NCI-H2196 (cell line): Measurements from ENCODE around the gene CCL8.

Experiments
- DNase-seq: peaks from one replicate; lab custom pipeline; 2025; ENCODE audit not compliant: unreplicated experiment; lab: John Stamatoyannopoulos, UW

The CCL8 gene

DNA sequence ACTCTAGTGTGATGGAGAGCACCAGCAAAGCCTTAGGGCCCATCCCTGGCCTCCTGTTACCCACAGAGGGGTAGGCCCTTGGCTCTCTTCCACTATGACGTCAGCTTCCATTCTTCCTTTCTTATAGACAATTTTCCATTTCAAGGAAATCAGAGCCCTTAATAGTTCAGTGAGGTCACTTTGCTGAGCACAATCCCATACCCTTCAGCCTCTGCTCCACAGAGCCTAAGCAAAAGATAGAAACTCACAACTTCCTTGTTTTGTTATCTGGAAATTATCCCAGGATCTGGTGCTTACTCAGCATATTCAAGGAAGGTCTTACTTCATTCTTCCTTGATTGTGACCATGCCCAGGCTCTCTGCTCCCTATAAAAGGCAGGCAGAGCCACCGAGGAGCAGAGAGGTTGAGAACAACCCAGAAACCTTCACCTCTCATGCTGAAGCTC lies at the start of gene CCL8:
CCL8 (plus strand) TSS at position 397 of the 445 bp plus-strand sequence. CDS start 67 bp downstream, outside the sequence.
- no peak for DNase-seq

DNA sequence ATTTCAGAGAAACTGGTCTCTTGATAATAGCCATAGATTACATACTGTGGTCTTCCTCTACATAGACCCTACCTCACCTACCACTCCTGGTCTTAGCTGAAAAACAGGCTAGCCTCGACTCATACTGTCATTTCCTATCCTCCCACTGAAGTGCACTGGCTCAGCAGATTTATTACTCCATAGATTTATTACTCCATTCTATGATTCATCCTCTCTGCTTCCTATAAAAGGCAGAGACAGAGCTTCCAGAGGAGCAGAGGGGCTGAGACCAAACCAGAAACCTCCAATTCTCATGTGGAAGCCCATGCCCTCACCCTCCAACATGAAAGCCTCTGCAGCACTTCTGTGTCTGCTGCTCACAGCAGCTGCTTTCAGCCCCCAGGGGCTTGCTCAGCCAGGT lies 49.3 kb upstream of the CCL8 start, which contains the start of gene CCL7:
CCL7 (plus strand) TSS at position 253 of the 400 bp plus-strand sequence; CDS start at position 323, 70 bp downstream.
- no peak for DNase-seq

DNA sequence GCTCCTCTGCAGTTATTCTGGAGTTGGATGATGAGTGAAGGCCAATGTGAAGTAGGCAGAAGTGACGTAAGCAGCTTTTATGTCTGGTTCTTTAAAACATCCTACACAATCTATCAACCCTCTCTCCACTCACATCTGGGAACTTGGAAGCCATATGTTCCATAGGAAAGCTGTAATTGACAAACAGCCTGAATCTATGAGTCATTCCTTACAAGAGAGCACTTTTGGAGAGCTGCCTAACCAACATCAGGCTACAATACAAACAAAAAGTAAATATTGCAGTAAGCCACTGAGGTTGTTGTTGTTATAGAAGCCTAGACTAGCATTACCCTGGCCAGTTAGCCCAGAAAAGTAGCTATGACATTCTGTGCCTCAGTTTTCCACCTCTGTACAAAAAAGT lies 43.4 kb upstream of the CCL8 start:
- no peak for DNase-seq

DNA sequence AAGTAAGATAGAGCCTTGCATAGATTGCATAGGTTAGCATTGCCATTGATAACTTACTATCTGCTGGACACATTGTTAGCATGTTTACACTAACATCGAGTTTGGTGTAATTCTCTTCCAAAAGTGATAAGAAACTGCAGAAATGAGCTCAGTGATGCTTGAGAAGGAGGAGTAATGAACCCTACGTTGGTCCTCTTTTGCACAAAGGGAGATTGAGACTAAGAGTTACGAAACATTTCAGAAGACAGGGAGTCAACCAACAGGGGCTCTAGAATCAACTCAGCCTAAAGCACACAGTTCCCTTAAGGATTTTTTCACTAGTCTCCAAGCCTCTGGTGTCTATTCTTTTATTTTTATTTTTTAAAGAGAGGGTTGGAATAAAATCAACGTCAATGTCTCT lies 42.4 kb upstream of the CCL8 start:
- DNase-seq: no peak

DNA sequence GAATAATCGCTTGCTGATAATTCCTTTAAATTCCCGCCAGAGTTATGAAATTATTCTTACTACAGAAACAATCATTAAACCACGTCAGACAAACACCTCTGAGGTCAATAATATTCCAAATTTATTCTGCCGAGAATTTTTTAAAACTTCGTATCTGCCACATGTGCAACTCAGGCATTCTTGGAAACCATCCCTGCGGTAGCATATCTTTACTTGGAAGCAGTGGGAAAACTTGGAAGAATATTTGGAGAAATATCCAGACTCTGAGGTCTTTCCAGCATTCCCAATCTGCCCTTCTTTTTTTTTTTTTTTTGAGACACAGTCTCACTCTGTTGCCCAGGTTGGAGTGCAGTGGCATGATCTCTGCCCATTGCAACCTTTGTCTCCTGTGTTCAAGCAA lies 35.7 kb upstream of the CCL8 start:
- DNase-seq: no peak

DNA sequence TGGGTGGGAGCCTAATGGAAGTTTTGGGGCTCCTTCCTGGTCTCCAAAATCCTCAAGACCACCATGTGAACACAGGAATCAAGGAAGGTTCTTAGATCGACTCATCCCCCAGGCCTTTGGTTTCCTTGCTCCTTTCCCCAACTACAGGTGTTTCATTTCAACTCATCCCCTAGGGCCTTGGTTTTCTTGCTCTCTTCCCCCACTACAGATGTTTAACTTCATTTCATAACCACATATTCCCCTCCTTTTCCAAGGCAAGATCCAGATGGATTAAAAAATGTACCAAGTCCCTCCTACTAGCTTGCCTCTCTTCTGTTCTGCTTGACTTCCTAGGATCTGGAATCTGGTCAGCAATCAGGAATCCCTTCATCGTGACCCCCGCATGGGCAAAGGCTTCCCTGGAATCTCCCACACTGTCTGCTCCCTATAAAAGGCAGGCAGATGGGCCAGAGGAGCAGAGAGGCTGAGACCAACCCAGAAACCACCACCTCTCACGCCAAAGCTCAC lies 33.9 kb upstream of the CCL8 start, which contains the start of gene CCL11:
CCL11 (plus strand) TSS at position 457 of the 507 bp plus-strand sequence. CDS start 67 bp downstream, outside the sequence.
- DNase-seq: no peak

DNA sequence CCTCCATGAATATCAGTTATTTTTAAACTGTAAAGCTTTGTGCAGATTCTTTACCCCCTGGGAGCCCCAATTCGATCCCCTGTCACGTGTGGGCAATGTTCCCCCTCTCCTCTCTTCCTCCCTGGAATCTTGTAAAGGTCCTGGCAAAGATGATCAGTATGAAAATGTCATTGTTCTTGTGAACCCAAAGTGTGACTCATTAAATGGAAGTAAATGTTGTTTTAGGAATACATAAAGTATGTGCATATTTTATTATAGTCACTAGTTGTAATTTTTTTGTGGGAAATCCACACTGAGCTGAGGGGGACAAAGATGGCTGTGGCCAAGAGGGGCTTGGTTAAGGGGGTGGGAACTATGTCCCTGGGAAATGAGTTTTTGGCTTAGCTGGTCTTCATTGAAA lies 31.4 kb upstream of the CCL8 start:
- DNase-seq: no peak

DNA sequence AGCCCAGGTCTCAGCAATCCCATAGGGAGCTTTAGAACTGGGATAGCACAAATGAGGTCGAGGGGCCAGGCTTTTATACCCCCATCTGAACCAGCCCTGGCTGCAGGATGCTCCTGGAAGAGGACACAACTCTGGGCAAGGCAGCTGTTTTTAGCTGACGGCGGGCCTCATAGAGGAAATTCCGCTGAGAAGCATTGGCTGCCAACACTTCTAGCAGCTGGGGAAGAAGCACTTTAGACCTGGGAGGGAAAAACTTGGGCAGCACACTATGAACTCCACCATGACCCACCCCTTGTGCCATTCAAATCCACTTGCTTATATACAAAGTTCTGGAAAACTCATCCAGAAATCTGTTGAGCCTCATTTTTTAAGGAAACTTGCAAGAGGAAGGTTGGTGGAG lies 28.6 kb upstream of the CCL8 start:
- no peak for DNase-seq

DNA sequence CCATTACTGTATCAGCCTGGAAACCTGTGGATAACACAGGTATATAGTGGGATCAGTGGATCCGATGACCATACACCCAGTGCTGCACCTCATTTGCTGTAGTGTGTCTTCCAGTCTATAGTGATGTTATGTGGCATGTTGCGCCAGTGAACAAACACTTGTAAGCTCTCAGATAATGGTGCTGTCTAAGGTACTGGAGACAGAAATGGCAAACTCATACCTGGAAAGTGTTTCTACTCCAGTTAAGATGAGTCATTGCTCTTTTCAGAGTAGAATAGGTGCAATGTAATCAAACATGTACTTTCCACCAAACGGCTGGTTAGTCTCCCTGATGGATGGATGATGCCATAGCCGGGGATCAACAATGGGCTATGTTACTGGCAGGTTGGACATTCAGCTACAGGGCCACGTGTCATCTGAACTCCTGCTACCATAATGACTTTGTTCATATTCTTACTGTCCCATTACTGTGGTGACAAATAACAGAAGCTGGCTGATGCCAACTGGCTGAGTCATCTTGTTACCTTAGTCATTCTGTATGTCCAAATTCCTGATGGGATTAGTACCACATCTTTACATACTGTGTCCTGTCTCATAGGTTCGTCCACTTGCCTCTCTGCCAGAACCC lies 27.4 kb upstream of the CCL8 start:
- no peak for DNase-seq

DNA sequence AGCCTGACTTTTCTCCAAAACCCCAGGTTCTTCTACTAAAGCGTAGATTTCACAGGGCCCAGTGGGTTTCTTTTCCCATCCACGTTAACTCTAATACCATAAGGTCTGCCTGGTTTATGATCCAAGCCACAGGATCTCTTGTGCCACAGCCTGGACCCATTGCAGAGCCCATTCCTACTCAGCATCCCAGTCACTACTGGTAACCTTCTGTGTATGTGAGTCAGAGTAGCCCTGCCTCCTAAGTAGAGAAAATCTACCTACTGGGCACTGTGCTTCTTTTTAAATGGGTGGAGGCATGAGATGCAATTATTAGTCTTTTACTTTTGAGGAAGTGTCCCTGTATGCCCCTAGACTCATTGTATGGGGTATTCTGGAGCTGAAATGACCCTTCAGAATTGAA lies 20.2 kb upstream of the CCL8 start:
- no peak for DNase-seq

DNA sequence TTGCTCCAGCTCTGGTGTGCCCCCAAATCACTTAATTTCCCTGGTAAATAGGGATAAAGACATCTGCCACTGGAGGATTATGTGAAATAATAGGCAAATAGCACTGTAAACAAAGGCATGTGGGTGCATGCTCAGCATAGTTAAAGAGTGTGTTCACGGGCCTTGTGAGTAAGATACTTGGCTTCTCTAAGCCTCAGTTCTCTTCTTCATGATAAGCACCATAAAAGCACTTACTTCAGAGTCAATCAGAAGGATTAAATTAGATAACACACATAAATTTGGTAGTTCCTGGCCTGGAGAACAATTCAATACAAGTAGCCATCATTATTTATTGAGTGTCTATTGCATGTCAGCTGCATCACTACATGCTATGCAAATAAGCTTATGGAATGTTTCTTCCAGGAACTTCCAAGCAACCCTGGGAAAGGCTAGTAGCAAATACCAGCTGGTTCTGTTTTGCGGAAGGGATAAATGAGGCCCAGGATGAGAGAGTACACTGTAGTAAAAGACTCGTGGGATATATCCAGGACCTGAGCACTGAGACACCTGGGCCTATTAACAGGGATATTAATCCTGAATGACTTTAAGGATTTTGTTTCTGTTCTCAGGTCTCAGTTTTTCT lies 19.2 kb upstream of the CCL8 start:
- DNase-seq: no peak

DNA sequence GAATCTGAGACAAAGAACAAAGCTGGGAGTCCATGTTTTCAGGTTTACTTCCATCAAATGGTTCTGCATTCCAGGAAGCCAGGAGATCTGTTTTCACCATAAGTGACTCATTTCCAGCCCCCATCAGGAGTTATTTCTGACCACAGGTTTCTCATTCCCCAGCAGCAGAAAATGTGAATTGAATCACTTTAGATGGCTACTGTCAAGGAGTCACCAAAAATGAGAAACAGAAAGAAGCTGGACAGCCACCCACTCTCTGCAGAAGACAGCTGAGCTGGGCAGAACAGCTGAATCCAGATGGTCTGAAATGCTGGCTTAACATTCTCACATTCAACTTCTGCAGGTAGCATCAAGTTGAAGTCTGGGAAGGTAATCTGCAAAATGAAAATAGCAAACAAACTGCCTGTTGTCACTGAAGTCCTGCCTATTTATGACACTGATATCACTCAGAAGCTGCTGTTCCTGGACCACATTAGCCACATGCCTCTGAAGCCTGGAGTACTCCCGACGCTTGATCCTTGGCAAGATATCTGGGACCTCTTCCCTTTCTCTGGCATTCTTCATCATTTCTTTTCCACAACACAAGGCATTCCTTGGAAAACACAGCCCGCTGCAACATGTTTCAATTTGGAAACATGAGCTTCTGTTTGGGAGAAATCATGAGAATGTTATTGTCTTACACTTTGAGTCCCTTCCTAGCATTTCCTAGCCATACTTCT lies 18.4 kb upstream of the CCL8 start:
- no peak for DNase-seq

DNA sequence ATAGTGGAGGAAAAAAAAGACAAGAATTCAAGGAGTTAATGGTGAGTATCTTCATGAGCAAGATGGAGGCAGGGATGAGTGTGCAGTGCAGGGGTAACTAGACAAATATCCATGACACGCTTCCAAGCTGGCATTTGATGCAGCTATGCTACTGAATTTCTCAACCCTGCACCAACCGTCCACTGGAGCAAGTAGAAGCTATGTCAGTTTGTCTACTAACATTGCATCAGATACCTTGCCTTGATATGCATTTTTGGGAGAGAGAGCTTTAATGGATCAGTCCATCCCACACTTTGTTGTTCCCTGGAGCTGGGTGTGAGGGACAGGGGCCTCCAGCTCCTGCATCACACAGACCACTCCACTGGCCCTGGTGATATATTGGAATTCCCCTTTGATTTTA lies 17.2 kb upstream of the CCL8 start:
- DNase-seq: no peak

DNA sequence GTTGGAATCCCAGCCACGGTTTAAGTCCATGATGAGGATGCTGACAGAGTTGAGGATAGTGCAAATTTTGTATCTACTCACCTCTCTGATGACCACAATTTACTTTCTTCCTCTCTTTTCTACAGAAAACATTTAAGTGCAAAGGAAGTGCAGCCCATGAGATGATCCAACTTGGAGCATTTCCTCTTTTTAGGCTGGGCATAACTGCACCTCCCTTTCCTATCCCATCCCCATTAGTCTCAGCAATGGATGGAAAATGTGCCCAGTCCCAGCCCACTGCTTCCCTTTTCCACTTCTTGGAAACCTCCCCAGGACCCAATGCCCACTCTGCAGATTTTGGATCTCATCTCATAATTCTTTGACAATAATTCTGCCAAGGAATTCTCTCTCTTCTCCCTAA lies 16.6 kb upstream of the CCL8 start:
- no peak for DNase-seq

DNA sequence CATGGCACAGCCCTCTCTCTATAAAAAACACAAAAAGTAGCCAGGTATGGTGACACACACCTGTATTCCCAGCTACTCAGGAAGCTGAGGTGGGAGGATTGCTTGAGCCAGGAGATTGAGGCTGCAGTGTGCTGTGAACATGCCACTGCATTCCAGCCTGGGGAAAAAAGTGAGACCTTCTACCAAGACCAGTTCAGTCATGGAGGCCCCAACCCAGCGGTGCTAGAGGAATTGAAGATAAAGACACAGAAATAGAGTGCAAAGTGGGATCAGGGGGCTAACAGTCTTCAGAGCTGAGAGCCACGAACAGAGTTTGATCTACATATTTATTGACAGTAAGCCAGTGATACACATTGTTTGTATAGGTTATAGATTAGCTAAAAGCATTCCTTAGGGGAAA lies 15.6 kb upstream of the CCL8 start:
- no peak for DNase-seq

DNA sequence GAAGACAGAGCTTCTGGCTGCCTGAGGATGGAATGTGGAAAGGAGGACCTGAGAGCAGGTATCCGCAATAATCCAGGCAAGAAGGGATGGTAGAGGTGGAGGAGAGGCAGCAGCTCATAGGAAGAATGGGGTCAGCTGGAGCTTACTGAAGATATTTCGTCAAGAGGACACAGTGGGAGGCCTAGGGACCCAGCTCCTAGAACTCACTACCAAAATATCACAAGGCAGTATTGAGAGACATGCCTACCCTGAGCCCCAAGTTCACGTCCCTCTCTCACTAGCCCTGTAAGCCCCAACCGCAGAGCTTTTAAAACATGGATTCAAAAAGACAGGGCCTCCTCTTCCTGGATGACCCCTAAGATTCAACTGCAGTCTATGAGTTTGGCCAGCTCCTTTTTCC lies 14.2 kb upstream of the CCL8 start:
- no peak for DNase-seq

DNA sequence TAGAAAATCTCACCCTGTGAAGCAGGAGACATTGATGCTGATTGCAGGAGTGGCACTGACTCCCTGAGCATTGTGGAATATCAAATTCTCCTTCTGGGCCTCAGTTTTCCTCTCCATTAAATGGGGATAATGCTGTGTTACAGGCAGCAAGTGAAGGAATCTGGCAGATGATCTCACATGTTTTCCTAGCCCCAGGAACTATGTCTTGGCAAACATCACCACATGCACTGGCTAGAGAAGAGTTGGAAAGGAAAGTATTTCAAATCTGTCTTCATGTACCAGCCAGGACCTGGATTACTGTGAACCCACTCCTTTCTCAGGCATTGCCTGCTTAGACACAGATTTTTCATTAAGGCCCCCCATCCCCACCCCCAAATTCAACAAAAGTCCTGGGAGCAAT lies 13.6 kb upstream of the CCL8 start:
- no peak for DNase-seq

DNA sequence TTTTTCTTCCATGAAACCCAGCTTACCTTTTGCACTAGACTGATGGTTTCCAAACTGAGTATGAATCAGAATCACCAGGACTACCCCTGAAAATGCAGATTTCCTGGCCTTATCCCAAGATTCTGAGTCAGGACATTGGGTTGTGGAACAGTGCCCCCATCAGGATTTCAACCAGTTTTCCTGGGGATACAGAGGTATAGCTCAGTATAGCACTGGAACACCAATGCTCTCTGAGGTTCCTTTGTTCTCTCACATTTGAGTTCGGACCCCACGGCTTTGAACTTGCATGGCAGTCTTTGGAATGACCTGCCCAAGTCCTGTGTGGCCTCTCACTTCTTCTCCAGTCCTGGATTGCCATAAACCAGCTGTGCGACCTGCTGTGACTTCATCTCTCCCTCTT lies 12.8 kb upstream of the CCL8 start:
- no peak for DNase-seq

DNA sequence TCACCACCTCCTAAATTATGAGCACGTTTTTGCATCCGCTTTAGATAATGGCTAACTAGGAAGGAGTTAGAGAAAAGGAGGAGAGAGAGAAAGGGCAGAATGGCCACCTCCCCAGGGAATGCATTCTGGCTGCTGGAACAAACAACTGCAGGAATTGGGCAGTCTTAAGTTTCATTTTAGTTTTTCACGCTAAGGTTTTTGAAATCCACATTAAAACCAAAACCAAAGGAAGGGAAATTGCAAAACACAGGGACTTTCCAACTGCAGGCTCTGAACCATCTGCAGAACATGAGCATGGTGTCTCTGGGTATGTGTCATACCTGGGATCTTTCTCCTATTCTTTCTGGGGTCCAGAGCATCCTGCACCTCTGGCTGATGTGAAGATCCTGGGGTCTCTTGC lies 12.1 kb upstream of the CCL8 start:
- DNase-seq: no peak

DNA sequence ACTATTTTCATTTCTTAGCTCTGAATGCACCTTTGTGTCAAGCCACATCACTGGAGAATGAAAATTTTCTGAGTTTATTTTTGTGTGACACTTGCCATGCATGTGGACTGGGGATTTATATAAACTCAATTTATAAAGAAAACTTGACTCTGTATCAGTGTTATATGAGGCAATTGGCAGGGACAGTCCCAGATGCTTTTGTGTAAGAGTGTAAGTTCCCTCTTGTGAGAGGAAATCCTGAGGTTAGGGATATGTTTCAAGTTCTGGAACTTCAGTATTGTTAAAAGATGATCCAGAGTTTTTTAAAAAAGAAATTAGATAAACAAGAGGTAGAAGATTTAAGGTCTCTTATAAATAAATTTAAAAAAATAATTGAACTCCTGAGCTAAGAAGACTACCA lies 10.9 kb upstream of the CCL8 start:
- no peak for DNase-seq

DNA sequence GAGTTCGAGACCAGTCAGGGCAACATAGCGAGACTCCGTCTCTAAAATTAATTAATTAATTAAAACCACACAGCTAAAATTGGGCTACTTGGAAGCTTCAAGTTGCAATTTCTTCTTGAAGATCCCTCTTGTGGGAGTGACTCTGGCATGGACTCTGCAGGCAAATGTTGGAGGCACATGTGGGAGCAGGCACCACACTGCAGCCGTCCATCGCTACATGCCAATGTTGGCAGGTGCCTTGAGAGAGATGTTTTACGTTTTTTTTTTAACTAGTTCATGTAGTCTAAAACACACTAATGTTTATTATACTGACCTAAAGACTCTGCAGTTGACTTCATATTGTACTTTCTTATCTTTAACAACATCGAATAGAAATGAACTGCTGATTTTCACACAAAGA lies 7.9 kb upstream of the CCL8 start:
- DNase-seq: no peak

DNA sequence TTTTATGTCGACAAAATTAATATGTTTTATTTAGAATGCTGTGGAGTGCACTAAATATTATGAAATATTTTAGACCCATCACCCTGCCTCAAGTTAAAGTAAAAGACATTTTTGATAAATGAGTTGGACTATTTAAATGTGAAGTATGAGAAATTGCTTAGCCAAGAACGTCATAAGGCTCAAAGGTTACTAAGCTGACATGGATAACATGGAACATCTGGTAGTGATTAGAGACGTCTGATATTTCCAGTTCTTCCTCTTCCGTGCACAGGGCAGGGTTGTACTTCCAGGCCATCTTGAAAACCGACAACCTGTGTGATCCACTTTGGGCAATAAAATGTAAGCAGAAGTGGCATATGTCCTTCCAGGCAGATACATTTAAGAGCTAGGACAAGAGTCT lies 7.2 kb upstream of the CCL8 start:
- no peak for DNase-seq
